SU-DHL-6 (cell line): ENCODE measurements around the gene ZNF763.

Experiments used
- EZH2phosphoT487 ChIP-seq: fragments of 200-600 bp; sonication (generic), shearing (Covaris generic); conservative IDR thresholded peaks from 2 replicates; pipeline ENCODE4 v1.6.1; 2018; ENCODE audit warnings: mild to moderate bottlenecking, antibody characterized with exemption, low read length, moderate library complexity, mixed read lengths
- TF ChIP-seq, protein P1 (sequence below): fragments of 200-600 bp; sonication (generic); IDR thresholded peaks from one replicate; pipeline ENCODE4 v1.5.1; 2017; ENCODE audit warnings: antibody characterized with exemption, mild to moderate bottlenecking, low read length, moderate library complexity; ENCODE audit not compliant: insufficient read depth, poor library complexity, severe bottlenecking

DNA sequence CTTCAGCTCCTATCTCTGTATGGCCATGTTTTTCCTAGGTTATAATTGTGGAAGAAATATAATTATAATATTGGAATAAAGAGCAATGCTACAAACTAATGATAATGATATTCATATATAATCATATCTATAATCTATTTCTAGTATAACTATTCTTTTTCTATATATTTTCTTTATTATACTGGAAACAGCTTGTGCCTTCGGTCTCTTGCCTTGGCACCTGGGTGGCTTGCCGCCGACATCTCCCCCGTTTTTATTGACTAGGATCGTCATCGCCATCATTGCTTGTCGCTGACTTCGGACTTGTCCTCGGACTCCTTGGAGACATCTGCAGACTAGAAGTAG lies 24.2 kb downstream of the ZNF763 start:
- TF ChIP-seq, protein P1, sequence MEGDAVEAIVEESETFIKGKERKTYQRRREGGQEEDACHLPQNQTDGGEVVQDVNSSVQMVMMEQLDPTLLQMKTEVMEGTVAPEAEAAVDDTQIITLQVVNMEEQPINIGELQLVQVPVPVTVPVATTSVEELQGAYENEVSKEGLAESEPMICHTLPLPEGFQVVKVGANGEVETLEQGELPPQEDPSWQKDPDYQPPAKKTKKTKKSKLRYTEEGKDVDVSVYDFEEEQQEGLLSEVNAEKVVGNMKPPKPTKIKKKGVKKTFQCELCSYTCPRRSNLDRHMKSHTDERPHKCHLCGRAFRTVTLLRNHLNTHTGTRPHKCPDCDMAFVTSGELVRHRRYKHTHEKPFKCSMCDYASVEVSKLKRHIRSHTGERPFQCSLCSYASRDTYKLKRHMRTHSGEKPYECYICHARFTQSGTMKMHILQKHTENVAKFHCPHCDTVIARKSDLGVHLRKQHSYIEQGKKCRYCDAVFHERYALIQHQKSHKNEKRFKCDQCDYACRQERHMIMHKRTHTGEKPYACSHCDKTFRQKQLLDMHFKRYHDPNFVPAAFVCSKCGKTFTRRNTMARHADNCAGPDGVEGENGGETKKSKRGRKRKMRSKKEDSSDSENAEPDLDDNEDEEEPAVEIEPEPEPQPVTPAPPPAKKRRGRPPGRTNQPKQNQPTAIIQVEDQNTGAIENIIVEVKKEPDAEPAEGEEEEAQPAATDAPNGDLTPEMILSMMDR, result no peak
- TF ChIP-seq EZH2phosphoT487, result no peak
